Neuronal stem cell (in vitro differentiated cells): Measurements from ENCODE around the gene TSPAN14.
A peak's percentile ranks its signal among the peaks of the same experiment; 100 is the strongest.

Experiments
- DNase-seq: peaks from one replicate; pipeline ENCODE4 v3.0.0-alpha.2; 2013; ENCODE audit warnings: low spot score
- H2AFZ ChIP-seq: one replicate; pipeline ENCODE4 v1.6.1; 2013; ENCODE audit warnings: mild to moderate bottlenecking, low read length, inconsistent platforms
- H2AK5ac ChIP-seq: 2 replicates; pipeline ENCODE4 v1.6.1; 2013; ENCODE audit warnings: low read depth, mild to moderate bottlenecking, inconsistent platforms, low read length, moderate library complexity, mixed read lengths
- H2BK120ac ChIP-seq: 2 replicates; pipeline ENCODE4 v1.6.1; 2013; ENCODE audit warnings: low read depth, mild to moderate bottlenecking, inconsistent platforms, low read length, moderate library complexity, mixed read lengths
- H2BK12ac ChIP-seq: one replicate; pipeline ENCODE4 v1.6.1; 2013; ENCODE audit warnings: low read length, inconsistent platforms
- H2BK15ac ChIP-seq: 2 replicates; pipeline ENCODE4 v1.6.1; 2013; ENCODE audit warnings: mild to moderate bottlenecking, low read length, inconsistent platforms, mixed read lengths
- H2BK5ac ChIP-seq: one replicate; pipeline ENCODE4 v1.6.1; 2013; ENCODE audit warnings: inconsistent platforms, mild to moderate bottlenecking, low read length, moderate library complexity
- H3K14ac ChIP-seq: one replicate; pipeline ENCODE4 v1.6.1; 2013; ENCODE audit warnings: low read length, inconsistent platforms
- H3K18ac ChIP-seq: 2 replicates; pipeline ENCODE4 v1.6.1; 2013; ENCODE audit warnings: low read length, inconsistent platforms
- H3K23ac ChIP-seq: 2 replicates; pipeline ENCODE4 v1.6.1; 2013; ENCODE audit warnings: low read depth, mild to moderate bottlenecking, mixed read lengths, low read length, inconsistent platforms; ENCODE audit not compliant: poor library complexity
- H3K27ac ChIP-seq: replicated peaks from 3 replicates; pipeline ENCODE4 v1.5.1; 2013; ENCODE audit warnings: low read length, inconsistent platforms
- H3K27me3 ChIP-seq, 3 experiments: 2 replicates each; pipeline ENCODE4 v1.6.1; 2013; ENCODE audit warnings: low read length in 3 of 3, mild to moderate bottlenecking in 2 of 3, inconsistent platforms in 1 of 3, low read depth in 1 of 3, mixed read lengths in 1 of 3, moderate library complexity in 1 of 3; ENCODE audit not compliant: control insufficient read depth in 3 of 3, insufficient read depth in 3 of 3
- H3K36me3 ChIP-seq, 2 donors: replicated peaks in 1 of 2; 2 replicates each; pipeline ENCODE4 v1.6.1; 2013; ENCODE audit warnings: low read length in 2 of 2; ENCODE audit not compliant: control insufficient read depth in 2 of 2, insufficient read depth in 2 of 2
- H3K4ac ChIP-seq: 2 replicates; pipeline ENCODE4 v1.6.1; 2013; ENCODE audit warnings: inconsistent platforms, mild to moderate bottlenecking, low read length, moderate library complexity
- H3K4me1 ChIP-seq, 2 donors: 1 replicate in 1 of 2; 2 replicates in 1 of 2; pipeline ENCODE4 v1.6.1; 2013; ENCODE audit warnings: low read length in 2 of 2, low read depth in 1 of 2; ENCODE audit not compliant: control insufficient read depth in 2 of 2, insufficient read depth in 1 of 2
- H3K4me2 ChIP-seq: one replicate; pipeline ENCODE4 v1.6.1; 2013; ENCODE audit warnings: mild to moderate bottlenecking, low read length, inconsistent platforms; ENCODE audit not compliant: insufficient read depth, poor library complexity, severe bottlenecking
- H3K4me3 ChIP-seq, 2 donors: 2 replicates each; pipeline ENCODE4 v1.5.1; 2013; ENCODE audit warnings: low read length in 2 of 2, mild to moderate bottlenecking in 2 of 2, inconsistent platforms in 1 of 2, moderate library complexity in 1 of 2
- H3K79me1 ChIP-seq: one replicate; pipeline ENCODE4 v1.6.1; 2013; ENCODE audit warnings: low read depth, mild to moderate bottlenecking, inconsistent platforms, low read length, moderate library complexity
- H3K9ac ChIP-seq: one replicate; pipeline ENCODE4 v1.6.1; 2013; ENCODE audit warnings: mild to moderate bottlenecking, low read depth, low read length, inconsistent platforms; ENCODE audit not compliant: poor library complexity
- H3K9me3 ChIP-seq, 2 donors: replicated peaks in 1 of 2; 2 replicates each; pipeline versions ENCODE3 to v1.6.1; 2013; ENCODE audit warnings: low read length in 2 of 2, mild to moderate bottlenecking in 2 of 2, inconsistent platforms in 1 of 2, low read depth in 1 of 2, mixed read lengths in 1 of 2, moderate library complexity in 1 of 2; ENCODE audit not compliant: control insufficient read depth in 2 of 2, insufficient read depth in 1 of 2
- H4K8ac ChIP-seq: one replicate; pipeline ENCODE4 v1.6.1; 2013; ENCODE audit warnings: low read depth, mild to moderate bottlenecking, inconsistent platforms, low read length, moderate library complexity
- H4K91ac ChIP-seq: one replicate; pipeline ENCODE4 v1.6.1; 2013; ENCODE audit warnings: low read length, low read depth, mild to moderate bottlenecking, inconsistent platforms; ENCODE audit not compliant: poor library complexity
- WGBS, 2 donors: extraction: QIAGEN DNeasy Blood & Tissue Kit; methylation state at CpG; one replicate each; pipeline ENCODE4 v1.1.7; 2013; ENCODE audit warnings: missing lambda C conversion rate in 2 of 2, mixed read lengths in 1 of 2; ENCODE audit not compliant: insufficient read length in 2 of 2, insufficient replicate concordance in 1 of 2; ENCODE audit errors: extremely low coverage in 2 of 2; 5-methylcytosine and 5-hydroxymethylcytosine counted together

TSPAN14 gene

DNA sequence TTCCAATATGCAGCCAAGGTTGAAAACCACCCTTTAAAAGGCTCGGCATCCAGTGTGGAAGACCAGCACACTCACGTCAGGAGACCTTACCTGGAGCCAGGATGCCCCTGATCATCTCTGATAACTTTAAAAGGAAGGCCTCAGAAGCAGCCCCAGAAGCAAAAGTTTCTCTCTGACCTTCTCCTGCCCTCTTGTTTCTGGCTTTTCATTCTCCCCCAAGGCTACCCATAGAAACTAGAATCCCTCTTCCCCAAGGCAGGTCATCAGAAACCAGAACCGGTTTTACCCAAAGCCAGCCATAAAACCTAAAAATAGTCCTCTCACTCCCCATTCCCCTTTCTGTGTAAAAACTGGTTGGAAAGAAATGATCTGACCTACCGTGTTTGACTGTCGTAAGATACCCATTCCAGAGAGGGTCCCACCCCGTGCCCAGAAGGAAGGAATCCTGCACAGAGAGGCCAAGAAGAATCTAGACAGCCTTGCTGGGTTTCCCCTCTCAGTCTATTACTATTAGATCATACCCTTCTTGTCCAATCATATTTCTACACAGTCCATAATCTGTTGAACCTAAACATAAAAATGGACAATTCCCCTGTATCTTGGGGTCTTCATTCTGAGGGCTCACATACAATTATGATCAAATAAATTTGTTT, 17.5 kb upstream of the TSPAN14 start:
- H3K36me3 ChIP-seq, result peaks cover 13 to 22% of the 10 kb centered on the region in 2 donors
- no peak overlapping the region for H3K4ac ChIP-seq
- no peak overlapping the region for H3K4me3 ChIP-seq
- no peak overlapping the region for H4K91ac ChIP-seq
- H3K18ac ChIP-seq, result no peak overlapping the region
- H3K4me2 ChIP-seq, result no peak overlapping the region
- no peak overlapping the region for H2BK12ac ChIP-seq
- no peaks in the 10 kb centered on the region for H3K4me1 ChIP-seq
- no peak overlapping the region for H4K8ac ChIP-seq
- H2BK5ac ChIP-seq, result no peak overlapping the region
- H2BK15ac ChIP-seq, result no peak overlapping the region
- no peak overlapping the region for H3K27ac ChIP-seq
- H3K27me3 ChIP-seq, result no peaks in the 10 kb centered on the region
- no peak overlapping the region for H3K9ac ChIP-seq
- H3K14ac ChIP-seq, result no peak overlapping the region
- no peak overlapping the region for H2BK120ac ChIP-seq
- H3K9me3 ChIP-seq, result no peaks in the 10 kb centered on the region
- DNase-seq, result no peak
- H2AFZ ChIP-seq, result no peak overlapping the region
- no peaks in the 10 kb centered on the region for H3K79me1 ChIP-seq
- no peak overlapping the region for H2AK5ac ChIP-seq
- no CpG with 5 or more reads among the region's 6 CpGs for WGBS, 2 donors
- H3K23ac ChIP-seq, result no peak overlapping the region

DNA sequence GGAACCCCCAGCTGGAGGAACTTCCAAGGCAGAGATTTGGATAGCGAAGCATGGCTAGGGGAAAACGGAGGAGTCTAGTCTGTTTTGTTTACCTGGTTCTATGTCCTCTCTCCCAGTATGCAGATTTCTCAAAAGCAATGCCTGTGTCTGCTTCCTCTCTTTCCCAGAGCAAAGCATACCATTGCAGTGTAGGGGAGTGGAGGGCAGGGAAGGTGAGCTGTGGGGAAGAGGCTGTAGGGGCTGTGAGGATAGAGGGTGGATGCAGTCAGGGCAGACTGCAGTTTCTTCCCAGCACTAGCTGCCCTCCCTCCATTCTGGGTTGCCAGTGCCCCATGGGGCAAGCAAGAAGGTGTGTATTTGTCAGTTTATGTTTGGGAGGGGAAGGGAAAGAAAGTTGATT, 16.9 kb upstream of the TSPAN14 start:
- no CpG with 5 or more reads among the region's 2 CpGs for WGBS, 2 donors
- no peak overlapping the region for H3K23ac ChIP-seq
- H3K4me1 ChIP-seq, result no peaks in the 10 kb centered on the region
- H2BK5ac ChIP-seq, result no peak overlapping the region
- no peak overlapping the region for H3K4ac ChIP-seq
- H3K27ac ChIP-seq, result no peak overlapping the region
- H3K4me2 ChIP-seq, result no peak overlapping the region
- no peak overlapping the region for H3K9ac ChIP-seq
- no peaks in the 10 kb centered on the region for H3K9me3 ChIP-seq
- H3K14ac ChIP-seq, result no peak overlapping the region
- no peak overlapping the region for H4K91ac ChIP-seq
- DNase-seq, result no peak
- H3K79me1 ChIP-seq, result no peaks in the 10 kb centered on the region
- H3K4me3 ChIP-seq, result no peak overlapping the region
- no peak overlapping the region for H2AFZ ChIP-seq
- no peak overlapping the region for H2BK15ac ChIP-seq
- H3K27me3 ChIP-seq, result no peaks in the 10 kb centered on the region
- no peak overlapping the region for H2AK5ac ChIP-seq
- H3K18ac ChIP-seq, result no peak overlapping the region
- no peak overlapping the region for H2BK120ac ChIP-seq
- no peak overlapping the region for H2BK12ac ChIP-seq
- no peak overlapping the region for H4K8ac ChIP-seq
- peaks cover 7 to 15% of the 10 kb centered on the region in 2 donors for H3K36me3 ChIP-seq

GRCh38 chr10:80441831-80442230, 12.3 kb upstream of the TSPAN14 start:
- Histone ChIP-seq H3K4me2 (no peak overlapping the region), H2BK120ac (no peak overlapping the region), H4K8ac (no peak overlapping the region), H3K14ac (no peak overlapping the region), H3K79me1 (no peaks in the 10 kb centered on the region), H2AK5ac (no peak overlapping the region), H2BK5ac (no peak overlapping the region), H3K36me3 (no peaks in the 10 kb centered on the region), H3K4ac (no peak overlapping the region), H3K18ac (no peak overlapping the region), H2BK12ac (no peak overlapping the region), H3K9me3 (no peaks in the 10 kb centered on the region), H3K27ac (no peak overlapping the region), H3K4me3 (no peak overlapping the region), H3K9ac (no peak overlapping the region), H3K27me3 (no peaks in the 10 kb centered on the region), H3K23ac (no peak overlapping the region), H2AFZ (no peak overlapping the region), H3K4me1 (peaks cover 5 to 13% of the 10 kb centered on the region in 2 donors), H4K91ac (no peak overlapping the region), H2BK15ac (no peak overlapping the region)
- no peak for DNase-seq
- WGBS, 2 donors, result no CpG with 5 or more reads among the region's 8 CpGs

GRCh38 chr10:80442879-80443278, 11.2 kb upstream of the TSPAN14 start:
- no peak overlapping the region for H2BK12ac ChIP-seq
- no peaks in the 10 kb centered on the region for H3K27me3 ChIP-seq
- no peak overlapping the region for H2AK5ac ChIP-seq
- no peak overlapping the region for H3K9ac ChIP-seq
- H3K4me3 ChIP-seq, result no peak overlapping the region
- no peak overlapping the region for H3K4ac ChIP-seq
- H2BK120ac ChIP-seq, result no peak overlapping the region
- H3K36me3 ChIP-seq, result no peaks in the 10 kb centered on the region
- H2BK5ac ChIP-seq, result no peak overlapping the region
- no peak overlapping the region for H3K14ac ChIP-seq
- H3K18ac ChIP-seq, result peak overlapping the region; percentile 25
- no CpG with 5 or more reads among the region's 3 CpGs for WGBS, 2 donors
- no peaks in the 10 kb centered on the region for H3K79me1 ChIP-seq
- H3K27ac ChIP-seq, result no peak overlapping the region
- no peak overlapping the region for H3K23ac ChIP-seq
- H2AFZ ChIP-seq, result no peak overlapping the region
- H3K4me1 ChIP-seq, result peaks cover 5 to 15% of the 10 kb centered on the region in 2 donors
- no peak overlapping the region for H4K8ac ChIP-seq
- H3K4me2 ChIP-seq, result no peak overlapping the region
- no peak overlapping the region for H2BK15ac ChIP-seq
- no peak overlapping the region for H4K91ac ChIP-seq
- DNase-seq, result no peak
- no peaks in the 10 kb centered on the region for H3K9me3 ChIP-seq
